ENCODE measurements around the gene TCF12.

The TCF12 gene

GRCh38 chr15:57273402-57273801, 355.0 kb downstream of the TCF12 start:
- DNase-seq = peak; percentile 91

GRCh38 chr15:57278439-57278838, 360.0 kb downstream of the TCF12 start:
- DNase-seq = no peak

DNA sequence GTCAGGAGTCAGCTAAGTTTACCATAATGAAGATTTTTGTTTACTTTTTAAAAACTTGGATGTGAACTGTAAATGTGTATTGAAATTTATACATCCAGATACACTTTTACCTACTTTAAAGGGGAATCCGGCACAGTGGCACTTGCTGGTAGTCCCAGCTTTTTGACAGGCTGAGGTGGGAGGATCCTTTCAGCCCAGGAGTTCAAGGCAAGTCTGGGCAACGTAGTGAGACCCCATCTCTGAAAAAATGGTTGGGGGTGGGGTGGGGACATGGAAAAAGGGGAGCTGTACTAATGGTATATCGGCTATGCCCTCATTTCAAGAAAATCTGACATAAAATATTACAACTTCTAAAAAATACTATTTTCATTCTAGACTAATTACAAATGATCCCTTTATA, 362.0 kb downstream of the TCF12 start:
- DNase-seq = no peak

- DNase-seq = peak; percentile 88
Observed at GRCh38 chr15:57281321-57281720, 362.9 kb downstream of the TCF12 start.

DNA sequence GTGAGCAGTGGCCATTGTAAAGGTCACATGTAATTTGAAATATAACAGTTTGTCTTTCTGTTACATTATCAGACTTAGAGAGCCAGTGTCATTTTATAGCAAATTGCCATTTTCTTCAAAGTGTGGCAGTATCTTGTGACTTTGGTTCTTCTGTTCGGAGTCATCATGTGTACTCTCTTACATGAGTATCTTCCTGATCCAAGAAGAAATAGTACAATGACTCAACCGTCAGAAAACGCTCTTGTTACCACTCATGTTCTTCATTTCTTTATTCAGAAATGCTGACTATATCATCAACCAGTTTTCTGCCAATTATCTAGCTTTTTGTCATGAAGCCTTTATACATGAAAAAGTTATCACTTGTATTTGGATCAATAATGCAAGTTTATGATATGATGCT, 364.2 kb downstream of the TCF12 start:
- no peak for DNase-seq

GRCh38 chr15:57283774-57284503, 365.5 kb downstream of the TCF12 start:
- no peak for DNase-seq

DNA sequence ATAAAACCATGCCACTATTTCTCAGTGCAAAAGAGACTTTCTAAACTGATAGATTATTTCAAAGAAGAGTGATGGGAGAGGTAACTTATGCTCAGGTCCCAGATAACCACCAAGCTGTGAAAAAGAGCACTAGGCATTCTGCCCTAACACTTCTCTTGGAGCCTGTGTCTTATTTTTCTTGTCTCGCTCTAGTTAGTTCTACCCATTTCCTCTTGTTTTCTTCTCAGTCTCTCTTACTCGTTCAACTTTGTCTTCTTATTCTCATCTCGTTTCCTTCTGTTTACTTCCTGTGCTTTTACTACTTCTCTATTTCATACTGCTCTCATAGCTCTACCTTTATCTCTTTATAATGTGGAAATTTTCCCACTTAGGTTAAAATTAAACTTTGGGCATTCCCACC, 366.1 kb downstream of the TCF12 start:
- DNase-seq = no peak

DNA sequence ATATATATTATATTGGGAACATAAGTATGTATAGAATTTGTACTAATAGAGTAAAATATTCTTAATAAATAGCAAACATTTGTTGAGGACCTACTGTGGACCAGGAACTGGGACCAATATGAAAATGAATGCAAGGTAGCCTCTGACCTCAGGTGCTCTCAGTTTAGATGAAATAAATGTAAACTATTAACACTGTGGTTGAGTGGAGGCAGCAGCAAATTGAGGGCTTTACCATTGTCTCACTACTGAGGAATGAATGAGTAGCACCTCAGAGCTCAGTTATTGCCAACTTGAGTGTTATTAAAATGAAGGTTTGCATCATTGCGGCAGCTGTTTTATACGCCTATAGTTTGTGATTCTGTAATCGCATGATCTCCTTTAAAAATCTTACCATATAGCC, 366.9 kb downstream of the TCF12 start:
- no peak for DNase-seq

DNA sequence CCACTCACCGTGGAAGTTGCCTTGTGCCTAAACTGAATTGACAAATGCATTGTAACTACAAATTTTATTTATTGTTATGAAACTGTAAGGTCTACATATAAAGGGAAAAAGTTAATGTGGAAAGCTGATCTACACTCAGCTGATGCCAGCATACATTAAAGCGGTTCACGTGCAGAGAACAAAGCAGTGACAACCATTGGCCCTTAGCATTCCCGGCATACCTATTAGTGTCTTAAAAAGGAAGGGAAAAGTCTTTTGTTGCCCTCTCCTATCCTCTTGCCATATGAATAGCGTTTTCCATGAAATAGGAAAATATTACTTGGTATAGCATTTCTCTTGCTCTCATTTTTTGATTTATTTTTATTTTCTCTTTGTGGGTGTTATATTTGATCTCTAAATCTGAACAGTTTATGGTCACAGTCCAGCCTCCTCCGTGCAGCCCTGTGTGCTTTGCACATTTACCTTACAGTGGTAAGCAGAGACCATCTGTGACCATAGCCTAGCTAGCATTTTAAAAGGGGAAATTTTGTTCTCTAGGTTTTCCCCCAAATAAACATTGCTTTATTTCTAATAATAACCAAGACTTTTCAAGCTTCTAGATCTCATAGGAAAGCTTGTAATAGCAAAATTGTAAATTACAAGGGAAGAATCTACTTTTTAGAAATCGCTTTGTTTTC, 368.1 kb downstream of the TCF12 start:
- no peak for DNase-seq

DNA sequence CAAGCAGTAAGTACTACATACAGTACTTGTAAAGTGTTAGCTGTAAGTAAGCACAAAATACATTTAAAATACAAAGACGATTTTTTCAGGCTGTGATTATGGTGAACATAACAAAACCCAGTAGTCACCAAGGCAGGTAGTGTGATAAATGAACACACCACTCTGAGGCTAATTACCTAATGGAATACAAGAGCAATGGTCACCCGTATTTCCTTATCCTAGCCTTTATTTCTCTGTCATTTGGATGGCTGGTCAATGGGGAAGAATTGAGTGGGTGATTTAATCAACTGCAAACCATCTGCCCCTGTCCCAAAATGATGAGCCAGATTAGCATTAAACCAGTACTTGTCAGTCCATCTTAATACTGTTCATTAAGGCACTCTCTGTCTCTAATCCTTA, 368.7 kb downstream of the TCF12 start:
- no peak for DNase-seq

DNA sequence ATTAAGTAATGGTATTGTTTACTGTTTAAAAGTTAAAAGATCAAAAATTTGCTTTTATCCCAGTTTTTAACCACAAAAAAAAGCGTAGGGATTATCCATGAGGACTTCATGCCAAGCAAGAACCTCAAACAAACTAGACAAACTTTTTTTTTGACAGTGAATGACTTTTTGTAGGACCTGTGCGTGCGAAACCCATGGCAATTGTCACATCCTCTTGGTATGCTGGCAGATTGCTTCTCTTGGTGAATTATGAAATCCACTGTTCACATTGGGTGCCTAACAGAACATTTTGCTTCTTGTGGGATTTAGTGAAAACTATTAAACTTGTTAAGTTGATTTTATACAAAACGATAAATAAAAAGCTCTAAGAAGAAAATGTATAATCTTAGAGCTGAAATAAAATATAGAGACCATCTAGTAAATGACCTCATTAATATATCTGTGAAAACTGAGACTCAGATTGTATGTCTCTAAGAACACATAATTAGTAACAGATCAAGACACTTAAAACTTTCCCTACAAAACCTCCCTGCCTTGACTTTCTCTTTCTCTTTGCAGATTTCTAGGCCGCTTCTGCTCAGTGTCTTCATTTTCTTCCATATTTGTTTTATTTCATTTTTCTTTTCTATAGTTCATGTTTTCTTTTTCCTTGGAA, 370.6 kb downstream of the TCF12 start:
- DNase-seq = no peak

DNA sequence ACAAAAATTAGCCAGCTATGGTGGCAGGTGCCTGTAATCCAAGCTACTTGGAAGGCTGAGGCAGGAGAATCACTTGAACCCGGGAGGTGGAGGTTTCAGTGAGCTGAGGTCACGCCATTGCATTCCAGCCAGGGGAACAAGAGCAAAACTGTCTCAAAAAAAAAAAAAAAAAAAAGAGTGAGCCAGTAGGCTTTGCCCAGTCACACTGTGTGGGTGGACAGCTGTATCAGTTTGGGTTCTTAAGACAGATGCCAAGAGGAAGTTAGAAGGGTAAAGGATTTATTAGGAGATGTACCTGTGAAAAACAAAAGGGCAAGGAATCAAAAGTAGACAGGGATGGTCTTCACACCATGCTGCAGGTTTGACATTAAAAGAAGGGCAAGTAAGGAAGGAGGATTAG, 371.7 kb downstream of the TCF12 start:
- no peak for DNase-seq

DNA sequence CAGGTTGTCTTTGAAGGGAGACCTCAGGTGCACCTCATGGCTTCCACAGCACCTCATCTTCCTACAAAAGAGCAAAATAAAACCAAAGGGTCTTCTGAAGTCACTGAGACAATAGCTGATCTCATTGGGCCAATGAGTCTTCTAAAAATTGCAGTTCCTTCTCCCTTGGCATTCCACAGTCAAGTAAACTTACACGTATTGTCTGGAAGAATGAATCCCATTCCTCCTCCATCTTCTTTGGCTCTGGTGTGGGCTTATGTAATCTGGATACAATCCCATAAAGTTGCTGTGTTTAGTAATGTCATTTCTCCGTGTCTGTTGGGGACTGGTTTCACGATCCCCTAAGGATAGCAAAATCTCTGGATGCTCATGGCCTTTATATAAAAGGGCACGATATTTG, 372.4 kb downstream of the TCF12 start:
- DNase-seq = no peak

DNA sequence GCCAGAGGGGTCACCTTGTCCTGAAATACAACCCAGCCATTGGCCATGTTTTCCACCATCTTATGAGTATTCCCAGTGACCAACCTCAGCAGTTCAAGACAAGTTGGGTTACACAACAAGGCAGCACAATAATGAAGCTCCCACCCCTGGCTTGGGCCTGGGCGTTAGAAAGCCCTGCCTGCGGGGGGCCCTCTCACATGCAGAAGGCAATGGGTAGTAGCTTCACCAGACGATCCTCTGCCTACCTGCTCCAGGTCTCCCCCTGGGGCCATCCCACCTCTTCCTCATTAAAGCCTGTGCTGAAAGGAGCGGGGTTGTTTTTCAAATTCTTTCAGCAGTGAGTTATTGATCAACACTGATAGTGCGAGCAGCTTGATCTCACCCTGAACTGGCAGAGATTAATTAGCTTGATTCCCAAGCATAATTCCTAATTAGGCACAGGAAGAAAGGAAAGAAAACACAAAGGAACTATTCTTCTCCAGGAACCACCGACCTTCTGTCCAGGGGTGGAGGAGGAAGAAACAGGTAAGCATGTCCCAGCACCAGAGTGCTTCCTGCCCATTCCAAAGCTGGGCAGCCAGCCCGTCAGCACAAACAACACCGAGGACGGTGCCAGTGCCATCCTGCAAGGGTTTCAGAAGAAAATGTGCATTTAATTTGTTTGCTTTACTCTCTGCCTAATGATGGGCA, 378.2 kb downstream of the TCF12 start:
- no peak for DNase-seq

GRCh38 chr15:57297163-57297593, 378.7 kb downstream of the TCF12 start:
- DNase-seq = no peak

DNA sequence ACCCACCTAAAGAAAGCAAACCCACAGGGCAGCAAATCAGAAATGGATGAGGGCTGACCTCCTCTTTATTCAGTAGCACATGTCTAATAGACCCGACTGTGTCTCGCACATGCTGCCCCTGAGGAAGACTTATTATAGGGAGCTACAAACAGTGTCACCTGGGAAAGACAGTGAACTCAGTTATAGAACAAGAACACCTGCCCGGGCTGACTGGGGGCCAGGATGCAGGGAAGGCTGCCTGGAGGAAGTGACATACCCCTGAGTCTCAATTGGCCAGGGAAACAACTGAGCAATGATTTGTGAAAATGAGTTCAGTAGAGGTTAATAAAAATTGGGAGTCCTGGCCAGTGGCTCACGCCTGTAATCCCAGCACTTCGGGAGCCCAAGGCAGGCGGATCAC, 379.2 kb downstream of the TCF12 start:
- DNase-seq = no peak

GRCh38 chr15:57298204-57298603, 379.8 kb downstream of the TCF12 start:
- no peak for DNase-seq

DNA sequence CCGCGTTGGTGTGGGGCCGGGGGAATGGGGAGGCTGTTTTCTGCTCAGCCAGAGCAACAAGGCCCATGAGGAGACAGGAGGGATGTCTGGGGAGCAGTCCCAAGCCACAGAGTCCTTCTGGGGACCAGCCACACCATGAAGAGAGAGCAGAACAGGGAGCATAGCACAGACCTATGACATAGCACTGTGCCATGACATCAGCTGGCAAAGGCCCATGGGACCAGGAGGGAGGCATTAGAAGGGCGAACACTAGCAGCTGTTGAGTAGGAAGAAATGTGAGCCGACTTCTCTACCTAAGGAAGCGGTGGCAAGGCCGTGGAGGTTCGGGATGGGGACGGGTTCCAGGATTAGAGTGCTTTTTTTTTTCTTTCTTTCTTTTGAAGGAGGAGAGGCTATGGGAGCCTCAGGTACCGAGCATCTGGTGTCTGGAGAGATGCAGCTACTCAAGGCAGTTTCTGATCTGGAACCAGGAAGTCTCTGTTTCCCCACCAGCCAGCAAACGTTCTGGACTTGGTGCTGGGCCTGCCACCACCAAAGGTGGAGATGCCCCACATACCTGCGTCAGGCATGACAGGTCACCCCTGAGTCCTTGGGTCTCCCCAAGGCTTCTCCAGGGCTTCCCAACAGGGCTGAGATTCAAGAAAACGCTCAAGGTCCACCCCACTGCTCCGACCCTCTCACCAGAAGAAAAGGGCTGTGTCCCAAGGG, 380.6 kb downstream of the TCF12 start:
- DNase-seq = no peak

GRCh38 chr15:57301307-57301706, 382.9 kb downstream of the TCF12 start:
- no peak for DNase-seq

- peak; percentile 12 for DNase-seq
Observed at GRCh38 chr15:57302640-57303257, 384.3 kb downstream of the TCF12 start.

DNA sequence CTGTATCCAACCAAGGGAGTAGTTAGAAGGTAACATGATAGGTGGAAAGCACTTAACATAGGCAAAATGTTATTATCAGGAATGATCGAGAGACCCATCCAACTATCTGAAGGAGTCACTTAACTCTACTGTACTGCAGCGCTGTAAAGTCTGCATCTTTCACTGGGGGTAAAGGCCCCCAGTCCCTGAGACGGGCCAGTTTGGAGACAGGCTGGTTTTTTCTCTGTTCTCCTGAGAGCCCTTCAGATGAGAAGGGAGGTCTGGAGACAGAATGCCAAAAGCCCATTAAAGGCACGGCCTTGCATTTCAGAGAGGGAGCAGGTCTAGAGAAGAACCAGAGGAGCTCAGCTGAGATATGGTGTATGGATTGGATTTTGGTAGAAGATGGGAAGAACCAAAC, 386.6 kb downstream of the TCF12 start:
- no peak for DNase-seq

DNA sequence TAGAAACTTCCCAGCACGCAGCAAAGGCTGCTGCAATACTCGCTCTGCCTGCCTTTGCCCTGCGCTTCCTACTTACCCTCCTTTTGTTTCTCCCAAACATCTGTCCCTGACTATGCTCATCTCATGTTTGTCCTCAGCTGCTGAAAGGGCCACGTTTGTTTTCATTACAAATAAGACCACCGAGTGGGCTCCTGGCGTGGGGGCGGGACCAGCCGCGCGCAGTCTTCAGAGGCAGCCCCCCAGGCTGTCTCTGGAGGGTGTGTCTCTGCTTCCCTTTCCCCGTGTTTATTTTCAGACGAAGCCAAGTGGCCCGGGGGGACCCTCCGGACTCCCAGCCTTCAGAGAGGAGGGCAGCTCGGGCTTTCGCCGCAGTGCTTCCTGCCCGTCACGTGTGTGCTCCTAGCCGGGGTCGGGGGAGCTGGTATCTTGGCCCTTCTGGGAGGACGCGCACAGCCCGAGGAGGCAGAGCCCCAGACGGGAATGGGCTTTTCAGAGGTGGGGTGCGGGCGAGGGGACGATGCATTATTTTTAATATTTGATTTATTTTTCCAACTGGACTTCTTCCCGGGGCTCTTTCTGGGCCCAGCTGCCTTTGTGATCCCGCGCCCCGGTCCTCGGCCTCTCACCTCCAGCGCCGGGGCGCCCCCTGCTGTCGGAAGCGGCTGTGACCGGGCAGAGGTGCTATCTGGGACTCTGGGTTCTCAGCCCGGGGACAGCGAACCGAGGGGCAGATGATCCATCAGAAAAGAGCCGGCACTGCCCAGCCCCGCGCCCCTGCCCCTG, 387.9 kb downstream of the TCF12 start:
- DNase-seq = peak; percentile 60
